Measurements from ENCODE around the gene C2CD2. TPM values are rescaled to one million over a fixed set of nuclear protein-coding genes. Genes with fewer than 3 reads are reported as not detected.
"Not testable (repeated sequence)": the region's sequence is repeated elsewhere in the genome, so short reads cannot be mapped to it uniquely, and the experiment has no call there.

C2CD2 gene
- total RNA-seq, 2 donors from 2014 or later, result 28.0 to 43.1 TPM

GRCh38 chr21:41962425-41962966 lies 8.7 kb upstream of the C2CD2 start:
- no peak for DNase-seq (ENCODE audit: low spot score)
- intact Hi-C loops (cut with DNase I), result no loop called here

GRCh38 chr21:41961753-41962152 lies 7.9 kb upstream of the C2CD2 start:
- intact Hi-C loops (cut with DNase I), result no loop called here
- DNase-seq (ENCODE audit: low spot score), result peak; percentile 58

GRCh38 chr21:41961282-41961701 lies 7.5 kb upstream of the C2CD2 start:
- peak; percentile 49 for DNase-seq (ENCODE audit: low spot score)
- intact Hi-C loops (cut with DNase I), result no loop called here

GRCh38 chr21:41960386-41960785 lies 6.6 kb upstream of the C2CD2 start:
- DNase-seq (ENCODE audit: low spot score), result peak; percentile 22
- intact Hi-C loops (cut with DNase I), result no loop called here

- intact Hi-C loops (cut with DNase I), result not testable (repeated sequence)
- DNase-seq (ENCODE audit: low spot score), result peak; percentile 36
These were observed 5.9 kb upstream of the C2CD2 start for GRCh38 chr21:41959697-41960096.

GRCh38 chr21:41958886-41959563 lies 5.2 kb upstream of the C2CD2 start:
- peak; percentile 53 for DNase-seq (ENCODE audit: low spot score)
- intact Hi-C loops (cut with DNase I), result no loop called here

GRCh38 chr21:41957991-41958766 lies 4.4 kb upstream of the C2CD2 start:
- peak; percentile 85 for DNase-seq (ENCODE audit: low spot score)

GRCh38 chr21:41956926-41957729 lies 3.3 kb upstream of the C2CD2 start:
- peak; percentile 47 for DNase-seq (ENCODE audit: low spot score)
- intact Hi-C loops (cut with DNase I), result no loop called here

More at GRCh38 chr21:41957991-41958766, 4.4 kb upstream of the C2CD2 start:
- intact Hi-C loops (cut with DNase I), result no loop called here

- peak; percentile 52 for DNase-seq (ENCODE audit: low spot score)
- intact Hi-C loops (cut with DNase I), result no loop called here
These were observed 1.7 kb upstream of the C2CD2 start for GRCh38 chr21:41955516-41955915.

GRCh38 chr21:41954654-41955499 lies 1.1 kb upstream of the C2CD2 start:
- peak; percentile 48 for DNase-seq (ENCODE audit: low spot score)
- intact Hi-C loops (cut with DNase I), result no loop called here

- intact Hi-C loops (cut with DNase I), result no loop called here
- DNase-seq (ENCODE audit: low spot score), result peak; percentile 77
These were observed 478 bp downstream of the C2CD2 start for GRCh38 chr21:41953249-41953830.

GRCh38 chr21:41952568-41953248 lies 1.1 kb downstream of the C2CD2 start:
- intact Hi-C loops (cut with DNase I), result no loop called here
- DNase-seq (ENCODE audit: low spot score), result peak; percentile 83

- intact Hi-C loops (cut with DNase I), result no loop called here
- DNase-seq (ENCODE audit: low spot score), result peak; percentile 59
These were observed 1.8 kb downstream of the C2CD2 start for GRCh38 chr21:41951876-41952567.

- intact Hi-C loops (cut with DNase I), result no loop called here
- peak; percentile 52 for DNase-seq (ENCODE audit: low spot score)
These were observed 2.9 kb downstream of the C2CD2 start for GRCh38 chr21:41950941-41951351.

GRCh38 chr21:41949631-41950030 lies 4.2 kb downstream of the C2CD2 start:
- DNase-seq (ENCODE audit: low spot score), result peak; percentile 44
- intact Hi-C loops (cut with DNase I), result not testable (repeated sequence)

- peak; percentile 48 for DNase-seq (ENCODE audit: low spot score)
These were observed 4.9 kb downstream of the C2CD2 start for GRCh38 chr21:41948901-41949300.

More at GRCh38 chr21:41948901-41949300, 4.9 kb downstream of the C2CD2 start:
- intact Hi-C loops (cut with DNase I), result no loop called here
